Activated CD8-positive, alpha-beta memory T cell treated with anti-CD3 and anti-CD28 coated beads for 1 hour (primary cell): Measurements from ENCODE around the gene GORASP1.
"Not testable (repeated sequence)": the region's sequence is repeated elsewhere in the genome, so short reads cannot be mapped to it uniquely, and the experiment has no call there.

Source experiments
- DNase-seq, 2 donors: peaks; one replicate each; pipeline ENCODE4 v3.0.0-alpha.2; 2020; ENCODE audit warnings: low read depth in 1 of 2; ENCODE audit errors: extremely low read depth in 1 of 2

The GORASP1 gene

GRCh38 chr3:39075910-39076309 is 31.5 kb downstream of the GORASP1 start:
- DNase-seq = no peak

DNA sequence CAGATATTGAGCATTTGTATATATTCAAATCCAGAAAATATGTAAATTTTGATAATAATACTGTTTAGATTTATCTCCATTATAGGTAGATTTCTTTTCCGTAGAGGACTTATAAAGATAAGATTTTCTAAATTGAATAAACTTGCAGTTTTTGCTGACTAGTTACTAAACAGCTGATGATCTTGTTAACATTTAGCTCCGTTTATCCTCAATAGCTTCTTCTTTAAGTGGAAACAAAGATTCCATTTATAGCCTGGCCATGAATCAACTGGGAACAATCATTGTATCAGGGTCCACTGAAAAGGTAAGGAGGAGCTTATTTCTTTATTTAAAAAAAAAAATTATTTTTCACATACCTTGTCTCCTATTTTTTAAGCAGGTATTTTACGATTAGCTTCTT is 38.9 kb downstream of the GORASP1 start:
- DNase-seq = no peak

DNA sequence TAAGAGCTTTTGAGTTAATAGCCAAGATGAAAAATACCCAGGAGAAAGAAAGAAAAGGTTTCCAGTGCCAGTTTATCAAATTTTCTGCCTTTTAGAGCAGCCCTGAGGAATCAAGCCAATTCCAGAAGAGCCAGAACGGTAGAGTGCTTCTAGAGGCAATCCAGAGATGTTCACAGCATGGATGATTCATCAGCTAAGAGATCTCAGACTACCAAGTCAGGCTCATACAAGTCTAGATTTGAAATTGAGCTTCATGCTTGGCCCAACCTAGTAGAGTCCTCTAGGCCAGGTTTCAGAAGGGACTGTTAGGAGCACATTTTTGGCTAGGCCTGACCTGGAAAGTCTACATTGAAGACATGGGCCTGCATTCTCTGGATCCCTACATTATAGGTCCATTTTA is 40.1 kb downstream of the GORASP1 start:
- no peak for DNase-seq

DNA sequence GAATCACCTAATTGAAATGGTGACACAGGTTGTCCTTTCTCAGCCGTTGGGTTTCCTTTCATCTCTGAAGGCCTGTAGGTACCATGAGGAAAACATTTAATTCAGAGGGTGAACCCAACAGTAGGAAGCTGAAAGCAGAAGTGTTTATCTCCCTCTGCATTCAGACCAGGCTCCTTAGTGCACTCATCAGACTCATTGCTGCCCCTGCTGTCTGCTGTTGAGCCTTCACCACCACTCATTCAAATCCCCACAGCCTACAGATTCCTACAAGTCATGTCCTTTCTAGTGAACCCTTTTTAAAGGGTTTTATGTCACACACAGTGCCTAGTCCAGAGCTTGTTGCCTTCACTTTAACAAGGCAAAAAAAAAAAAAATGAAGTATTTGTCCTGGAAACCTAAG is 42.2 kb downstream of the GORASP1 start:
- DNase-seq = peak in 1 of 2 donors; percentile 0

GRCh38 chr3:39064646-39065045 is 42.8 kb downstream of the GORASP1 start:
- no peak for DNase-seq

GRCh38 chr3:39063143-39063542 is 44.3 kb downstream of the GORASP1 start:
- no peak for DNase-seq

GRCh38 chr3:39062180-39062579 is 45.2 kb downstream of the GORASP1 start:
- DNase-seq = no peak

GRCh38 chr3:39061228-39061627 is 46.2 kb downstream of the GORASP1 start:
- not testable (repeated sequence) for DNase-seq

GRCh38 chr3:39056151-39056550 is 51.3 kb downstream of the GORASP1 start:
- no peak for DNase-seq

DNA sequence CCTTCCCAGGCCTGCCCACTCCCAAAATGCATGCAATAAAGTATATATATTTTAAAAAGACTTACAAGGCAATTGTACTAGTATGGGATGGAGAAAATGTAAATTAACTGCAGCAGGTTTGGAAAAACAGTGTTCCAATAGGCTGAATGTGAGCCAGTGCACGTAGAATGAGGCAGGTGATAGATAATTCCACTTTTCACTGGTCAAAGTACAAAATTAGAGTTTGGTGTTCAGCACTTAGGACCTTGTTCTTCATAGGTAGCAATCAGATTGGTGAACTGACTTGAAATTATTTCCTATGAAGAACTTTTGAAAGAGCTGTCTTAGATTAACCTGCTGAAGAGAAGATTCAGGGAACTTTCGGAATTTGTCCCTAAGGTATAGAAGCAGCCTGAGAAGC is 53.7 kb downstream of the GORASP1 start:
- no peak for DNase-seq

- no peak for DNase-seq
Observed at GRCh38 chr3:39052583-39052982, 54.8 kb downstream of the GORASP1 start.

- DNase-seq = peak; percentile 88 to 89
Observed at GRCh38 chr3:39051649-39052561, 55.5 kb downstream of the GORASP1 start, which contains the start of the genes SCN11A and WDR48. SCN11A (minus strand) TSS chr3:39051944; CDS start chr3:38950362, 101,582 bp downstream. WDR48 (plus strand) TSS chr3:39052016; CDS start chr3:39052026, 10 bp downstream.

GRCh38 chr3:39050029-39050428 is 57.4 kb downstream of the GORASP1 start:
- DNase-seq = no peak
